Posterior cingulate gyrus (tissue), 11 donors: Measurements from ENCODE around the gene TUBA4A.

Source experiments
- DNase-seq, 10 donors: peaks; one replicate each; pipeline versions ENCODE4 v3.0.0 to v3.0.0-alpha.2; 2020 to 2021; ENCODE audit warnings: mixed read lengths in 3 of 10
- intact Hi-C: fragments of 100-400 bp; cut with DNase I; formaldehyde crosslinking; loops from one replicate; pipeline ENCODE4 v1.15.1; 2023

Gene TUBA4A

GRCh38 chr2:219253753-219254589 is at the start of gene TUBA4A:
Gene TUBA4A (minus strand): TSS chr2:219253918. CDS start chr2:219253858, 60 bp downstream.
- intact Hi-C loops, result no loop called here

DNA sequence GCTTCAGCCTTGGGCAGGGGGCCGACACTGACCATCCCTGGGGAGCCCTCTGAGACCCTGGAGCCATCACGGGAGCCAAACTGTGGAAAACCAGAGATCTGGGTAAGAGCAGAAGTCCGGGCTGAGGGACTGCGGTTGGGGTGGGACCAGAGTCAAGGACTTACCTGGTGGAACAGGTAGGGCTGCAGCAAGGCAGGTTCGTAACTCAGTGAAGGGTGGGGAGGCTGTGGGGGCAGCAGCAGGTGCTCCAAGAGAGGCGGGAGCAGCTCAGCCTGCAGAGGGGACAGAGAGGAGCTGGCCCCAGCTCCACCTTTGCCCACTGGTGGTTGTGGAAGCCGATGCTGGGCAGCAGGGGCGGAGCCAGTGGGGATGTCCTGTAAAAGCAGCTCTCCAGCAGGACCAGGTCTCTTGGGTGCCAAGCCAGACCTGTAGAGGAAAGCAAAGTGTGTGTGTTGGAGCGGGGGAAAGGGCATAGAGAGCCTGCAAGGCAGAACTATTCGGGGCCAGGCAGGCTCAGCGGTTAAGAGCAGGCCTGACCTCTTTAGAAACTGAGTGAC is 48.8 kb upstream of the TUBA4A start:
- DNase-seq, result peak in 1 of 10 donors; percentile 67
- intact Hi-C loops, result no loop called here

More at GRCh38 chr2:219253753-219254589, at the start of gene TUBA4A:
- DNase-seq, result peak; percentile 70 to 98 (median 88)

- no peak for DNase-seq
- intact Hi-C loops, result no loop called here
Observed at GRCh38 chr2:219300022-219300421, 46.3 kb upstream of the TUBA4A start.

DNA sequence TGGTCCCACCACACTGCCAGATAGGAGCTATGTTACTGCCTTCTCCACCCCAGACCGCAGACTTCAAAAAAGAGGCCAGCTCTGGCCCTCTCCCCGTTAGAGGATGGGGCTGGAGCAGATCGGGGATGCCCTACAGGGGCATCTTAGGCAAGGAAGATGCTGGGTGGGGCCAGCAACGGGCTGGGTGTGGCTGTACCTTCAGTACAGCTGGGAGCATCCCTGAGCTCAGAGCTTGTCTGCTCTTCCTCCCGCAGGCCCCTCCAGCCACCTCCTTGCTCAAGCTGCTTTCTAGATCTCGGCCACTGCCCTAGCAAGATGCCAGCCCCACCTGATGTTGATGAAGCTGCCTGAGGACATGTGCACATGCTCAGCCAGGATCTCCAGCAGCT is 45.6 kb upstream of the TUBA4A start:
- intact Hi-C loops, result loop anchor here (5.0 kb wide), 2 partner anchors 57 to 122 kb away; partner anchors contain the start of genes CNPPD1 and RETREG2
- DNase-seq, result peak in 1 of 10 donors; percentile 75

DNA sequence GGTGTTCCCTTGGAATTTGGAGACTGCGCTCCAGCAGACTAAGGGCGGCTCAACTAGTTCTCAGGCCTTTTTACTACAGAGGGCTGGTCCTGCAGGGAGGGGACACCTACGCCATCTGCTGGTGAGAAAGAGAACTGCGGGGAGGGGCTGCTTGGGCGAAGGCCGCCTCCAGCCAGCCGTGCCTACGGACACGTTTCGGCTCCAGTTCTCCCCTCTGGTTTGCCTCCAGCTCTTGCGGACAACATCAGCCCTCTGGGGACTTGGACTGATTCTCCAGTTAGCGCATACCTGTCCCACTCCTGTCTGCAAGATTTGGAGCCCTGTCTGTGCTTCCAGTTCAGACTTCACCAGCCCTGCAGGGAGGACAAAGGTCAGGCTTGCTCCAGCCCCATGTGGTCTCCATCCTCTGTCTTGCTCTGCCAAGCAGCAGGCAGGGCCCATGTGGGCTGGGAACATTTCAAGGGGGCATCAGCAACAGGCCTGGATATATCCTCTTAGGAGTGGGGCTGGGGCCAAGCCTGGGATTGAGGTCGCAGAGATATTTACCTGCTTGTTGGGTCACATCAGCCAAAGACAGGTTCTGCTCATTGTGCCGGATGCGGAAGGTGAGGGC is 45.1 kb upstream of the TUBA4A start:
- peak; percentile 79 to 98 (median 94) for DNase-seq
- intact Hi-C loops, result loop anchor here (1.0 to 5.0 kb wide), 4 partner anchors 22 to 139 kb away; partner anchors contain the start of genes CNPPD1, NHEJ1 and RETREG2

DNA sequence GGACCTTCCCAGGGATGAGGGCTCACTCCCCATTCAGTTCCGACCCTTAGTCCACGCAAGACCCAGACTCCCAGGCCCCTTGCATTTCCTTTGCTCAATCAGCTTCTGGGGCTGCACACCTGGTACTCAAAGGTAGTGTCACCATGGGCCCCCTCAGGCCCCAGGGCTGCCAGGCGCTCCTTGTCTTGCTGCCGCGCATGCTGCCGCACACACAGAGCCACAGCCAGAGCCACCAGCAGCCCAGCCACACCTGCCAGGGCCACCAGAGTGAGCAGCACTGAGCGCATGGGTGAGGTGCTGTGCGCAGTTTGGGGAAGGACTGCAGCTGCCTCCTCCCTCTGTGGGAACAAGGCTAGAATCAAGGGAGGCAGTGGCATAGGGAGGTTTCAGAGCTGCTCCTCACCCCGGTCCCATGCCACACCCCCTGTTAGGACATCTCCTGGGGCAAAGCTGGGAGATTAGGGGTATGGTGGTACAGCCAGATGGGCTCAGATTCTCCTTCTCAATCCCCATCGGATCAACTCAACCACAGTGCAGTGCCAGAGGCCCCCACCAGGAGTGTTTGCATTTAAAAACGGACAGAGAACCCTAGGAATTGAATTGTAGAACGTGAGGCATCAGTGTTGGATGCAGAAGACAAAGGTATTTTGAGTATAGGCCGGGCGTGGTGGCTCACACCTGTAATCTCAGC is 44.2 kb upstream of the TUBA4A start:
- peak in 1 of 10 donors; percentile 66 for DNase-seq
- intact Hi-C loops, result loop anchor here (1.0 to 5.0 kb wide), 4 partner anchors 21 to 138 kb away; partner anchors contain the start of genes CNPPD1, NHEJ1 and RETREG2

DNA sequence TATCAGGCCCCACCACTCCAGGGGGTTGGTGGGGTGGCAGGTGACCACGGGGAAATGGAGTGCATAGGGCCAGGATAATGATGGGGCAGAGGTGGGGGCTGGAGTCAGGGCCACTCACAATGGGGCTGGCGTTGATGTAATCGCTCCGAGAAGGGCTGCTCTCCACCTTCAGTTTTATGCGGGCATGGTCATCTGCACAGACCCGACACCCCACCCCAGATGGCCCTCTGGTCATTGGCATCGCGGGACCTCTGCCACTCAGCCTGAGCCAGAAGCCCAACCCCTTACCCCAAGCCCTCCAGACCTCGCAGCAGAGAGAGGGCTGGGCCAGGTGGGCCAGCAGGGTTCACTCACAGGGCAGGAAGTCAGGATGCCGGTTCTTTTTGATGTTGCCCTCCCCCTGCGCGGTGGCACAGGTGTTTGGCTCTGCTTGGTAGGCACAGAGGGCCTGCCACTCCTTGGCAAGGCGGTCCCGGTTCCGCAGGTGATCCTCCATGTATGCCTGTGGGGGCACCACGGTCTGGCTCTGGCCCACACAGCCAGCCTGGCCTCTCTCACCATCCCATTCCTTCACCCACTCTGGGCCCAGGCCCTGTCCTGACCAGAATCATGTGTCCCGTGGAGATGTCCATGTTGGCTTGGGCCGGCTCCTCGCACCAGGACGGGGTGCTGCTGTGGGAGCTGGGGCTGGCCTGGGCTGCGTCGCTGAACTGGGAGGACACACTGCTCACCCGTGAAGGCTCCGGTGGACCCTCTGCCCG is 43.1 kb upstream of the TUBA4A start:
- intact Hi-C loops, result loop anchor here (5.0 kb wide), 2 partner anchors 55 to 120 kb away; partner anchors contain the start of genes CNPPD1 and RETREG2
- peak in 2 of 10 donors; percentile 44 to 78 for DNase-seq

DNA sequence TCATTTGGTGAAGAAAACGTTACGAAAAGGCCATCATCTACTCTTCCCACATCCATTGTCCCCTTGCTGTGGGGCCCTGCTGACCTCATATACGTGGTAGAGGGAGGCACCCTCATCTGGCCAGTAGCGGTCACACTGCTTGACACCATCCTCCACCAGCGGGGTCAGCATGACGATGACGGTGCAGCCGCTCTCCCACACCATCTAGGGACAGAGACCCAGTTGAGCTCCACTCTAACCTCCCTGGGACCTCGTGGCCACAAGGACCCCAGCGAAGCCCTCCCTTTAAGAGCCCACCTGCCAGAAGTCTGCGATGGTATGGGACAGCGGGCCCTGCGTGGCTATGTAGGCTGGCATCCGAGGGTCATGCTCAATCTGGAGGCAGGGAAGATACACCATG is 42.4 kb upstream of the TUBA4A start:
- DNase-seq, result peak in 1 of 10 donors; percentile 57
- intact Hi-C loops, result loop anchor here (5.0 kb wide), 2 partner anchors 54 to 119 kb away; partner anchors contain the start of genes CNPPD1 and RETREG2

GRCh38 chr2:219294356-219295351 is 40.9 kb upstream of the TUBA4A start:
- intact Hi-C loops, result loop anchor here (5.0 kb wide), 2 partner anchors 52 to 117 kb away; partner anchors contain the start of genes CNPPD1 and RETREG2
- DNase-seq, result peak; percentile 77 to 98 (median 84)

DNA sequence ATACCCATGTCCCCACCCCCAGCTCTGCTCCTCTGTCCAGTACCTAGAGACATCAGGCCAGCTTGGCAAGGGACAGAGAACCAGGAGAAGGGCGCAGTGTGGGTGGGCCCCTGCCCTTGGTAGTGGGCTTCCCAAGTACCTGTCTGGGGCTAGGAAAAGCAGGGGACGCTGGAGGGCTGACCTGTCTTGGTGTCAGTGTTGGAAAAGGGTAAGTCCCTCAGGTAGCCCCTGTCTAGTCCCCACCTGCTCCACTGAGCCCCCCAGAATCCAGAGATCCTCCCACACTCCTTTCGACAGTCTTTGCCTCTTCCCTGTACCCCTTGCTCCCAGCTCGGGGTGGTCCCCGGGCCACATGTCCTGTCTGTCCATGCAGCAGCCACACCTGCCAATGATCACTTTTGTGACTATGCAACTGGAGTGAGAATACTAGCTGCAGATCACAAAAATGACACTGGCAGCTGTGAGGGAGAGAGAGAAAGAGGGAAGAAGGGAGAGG is 40.1 kb upstream of the TUBA4A start:
- intact Hi-C loops, result no loop called here
- peak in 2 of 10 donors; percentile 10 to 72 for DNase-seq

- intact Hi-C loops, result no loop called here
- DNase-seq, result peak in 1 of 10 donors; percentile 72
Observed at GRCh38 chr2:219292616-219293015, 38.9 kb upstream of the TUBA4A start.

- intact Hi-C loops, result no loop called here
- peak in 1 of 10 donors; percentile 39 for DNase-seq
Observed at GRCh38 chr2:219291910-219292490, 38.3 kb upstream of the TUBA4A start.

- intact Hi-C loops, result no loop called here
- DNase-seq, result peak in 1 of 10 donors; percentile 66
Observed at GRCh38 chr2:219291394-219291793, 37.7 kb upstream of the TUBA4A start.

- intact Hi-C loops, result no loop called here
- DNase-seq, result peak in 1 of 10 donors; percentile 76
Observed at GRCh38 chr2:219290381-219291171, 36.9 kb upstream of the TUBA4A start.

- intact Hi-C loops, result no loop called here
Observed at GRCh38 chr2:219289537-219290361, 36.0 kb upstream of the TUBA4A start.

GRCh38 chr2:219289195-219289536 is 35.4 kb upstream of the TUBA4A start:
- intact Hi-C loops, result no loop called here
- no peak for DNase-seq

More at GRCh38 chr2:219289537-219290361, 36.0 kb upstream of the TUBA4A start:
- peak; percentile 68 to 98 (median 86) for DNase-seq
